ENCODE measurements around the gene RGS9. TPM values are rescaled to one million over a fixed set of nuclear protein-coding genes. Genes with fewer than 3 reads are reported as not detected.

The RGS9 gene
- total and polyA plus RNA-seq, 8 donors = 1.2 to 16.1 (median 6.7) TPM

DNA sequence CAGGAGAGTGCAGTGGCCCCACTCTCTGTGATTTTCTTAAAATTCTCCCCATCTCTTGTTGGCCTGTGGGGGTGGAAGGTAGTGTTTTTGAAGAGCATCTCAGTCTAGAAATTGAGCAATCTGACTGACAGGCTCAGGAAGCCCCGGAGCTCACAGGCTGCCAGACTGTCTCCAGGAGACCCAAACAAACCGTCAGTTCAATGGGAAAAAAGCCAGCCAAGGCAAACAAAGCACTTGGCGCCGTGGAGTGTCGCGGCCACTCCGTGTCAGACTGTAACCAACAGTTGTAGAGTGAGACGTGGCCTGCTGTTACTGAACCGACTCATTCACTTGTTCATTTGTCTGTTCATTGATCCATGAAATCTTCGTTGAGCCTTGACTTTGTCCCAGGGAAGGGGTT lies 33.7 kb downstream of the RGS9 start:
- no peak for TF ChIP-seq POLR2A (IDR thresholded peaks at IDR 0.05)
- no peak for TF ChIP-seq POLR2AphosphoS5 (IDR thresholded peaks at IDR 0.05)
- no peak for TF ChIP-seq EP300 (IDR thresholded peaks at IDR 0.05)
- TF ChIP-seq, protein P1, sequence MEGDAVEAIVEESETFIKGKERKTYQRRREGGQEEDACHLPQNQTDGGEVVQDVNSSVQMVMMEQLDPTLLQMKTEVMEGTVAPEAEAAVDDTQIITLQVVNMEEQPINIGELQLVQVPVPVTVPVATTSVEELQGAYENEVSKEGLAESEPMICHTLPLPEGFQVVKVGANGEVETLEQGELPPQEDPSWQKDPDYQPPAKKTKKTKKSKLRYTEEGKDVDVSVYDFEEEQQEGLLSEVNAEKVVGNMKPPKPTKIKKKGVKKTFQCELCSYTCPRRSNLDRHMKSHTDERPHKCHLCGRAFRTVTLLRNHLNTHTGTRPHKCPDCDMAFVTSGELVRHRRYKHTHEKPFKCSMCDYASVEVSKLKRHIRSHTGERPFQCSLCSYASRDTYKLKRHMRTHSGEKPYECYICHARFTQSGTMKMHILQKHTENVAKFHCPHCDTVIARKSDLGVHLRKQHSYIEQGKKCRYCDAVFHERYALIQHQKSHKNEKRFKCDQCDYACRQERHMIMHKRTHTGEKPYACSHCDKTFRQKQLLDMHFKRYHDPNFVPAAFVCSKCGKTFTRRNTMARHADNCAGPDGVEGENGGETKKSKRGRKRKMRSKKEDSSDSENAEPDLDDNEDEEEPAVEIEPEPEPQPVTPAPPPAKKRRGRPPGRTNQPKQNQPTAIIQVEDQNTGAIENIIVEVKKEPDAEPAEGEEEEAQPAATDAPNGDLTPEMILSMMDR (IDR thresholded peaks at IDR 0.05) = no peak
- Histone ChIP-seq H3K27me3 (no peaks in the 10 kb centered on the region), H3K36me3 (peaks cover 0 to 13% (median 3%) of the 10 kb centered on the region in 4 donors), H3K9me3 (no peaks in the 10 kb centered on the region), H3K4me1 (peaks cover 0 to 15% (median 7%) of the 10 kb centered on the region in 4 donors), H3K4me3 (no peak overlapping the region), H3K27ac (no peak overlapping the region)
- WGBS, 5 donors = 35 to 57% (median 44%) methylated on average over 10 of the region's 10 CpGs
- intact Hi-C loops (cut with DNase I; ENCODE audit: low total_unique reads) = no loop called here
- DNase-seq = peak; percentile 55 to 67

DNA sequence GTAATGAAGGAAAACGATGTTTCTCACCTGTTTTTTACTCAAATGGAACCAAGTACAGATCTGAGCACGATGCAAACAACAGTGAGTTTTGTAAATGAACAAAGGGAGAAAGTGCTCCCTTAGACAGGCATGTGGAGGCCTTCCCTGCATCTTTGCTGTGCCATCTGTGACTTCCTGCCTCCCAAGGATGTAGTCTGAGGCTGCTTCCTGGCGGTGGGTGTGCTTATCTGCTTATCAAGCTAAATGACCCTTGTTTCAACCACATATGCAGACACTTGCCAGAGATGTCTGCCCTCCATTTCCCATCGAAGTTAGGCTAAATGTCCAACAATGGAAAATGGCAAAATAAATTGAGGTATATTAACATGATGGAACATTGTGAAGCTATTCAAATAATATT lies 34.6 kb downstream of the RGS9 start:
- Histone ChIP-seq H3K9me3 (no peaks in the 10 kb centered on the region), H3K27ac (no peak overlapping the region), H3K36me3 (peaks cover 0 to 13% (median 3%) of the 10 kb centered on the region in 4 donors), H3K4me3 (no peak overlapping the region), H3K27me3 (no peaks in the 10 kb centered on the region), H3K4me1 (peaks cover 0 to 15% (median 7%) of the 10 kb centered on the region in 4 donors)
- TF ChIP-seq EP300 (IDR thresholded peaks at IDR 0.05) (no peak), POLR2A (IDR thresholded peaks at IDR 0.05) (no peak), POLR2AphosphoS5 (IDR thresholded peaks at IDR 0.05) (no peak)
- TF ChIP-seq, protein P1 (IDR thresholded peaks at IDR 0.05) = no peak
- intact Hi-C loops (cut with DNase I; ENCODE audit: low total_unique reads) = no loop called here
- DNase-seq = no peak
- WGBS, 5 donors = 63 to 74% (median 65%) methylated on average over 4 of the region's 4 CpGs

DNA sequence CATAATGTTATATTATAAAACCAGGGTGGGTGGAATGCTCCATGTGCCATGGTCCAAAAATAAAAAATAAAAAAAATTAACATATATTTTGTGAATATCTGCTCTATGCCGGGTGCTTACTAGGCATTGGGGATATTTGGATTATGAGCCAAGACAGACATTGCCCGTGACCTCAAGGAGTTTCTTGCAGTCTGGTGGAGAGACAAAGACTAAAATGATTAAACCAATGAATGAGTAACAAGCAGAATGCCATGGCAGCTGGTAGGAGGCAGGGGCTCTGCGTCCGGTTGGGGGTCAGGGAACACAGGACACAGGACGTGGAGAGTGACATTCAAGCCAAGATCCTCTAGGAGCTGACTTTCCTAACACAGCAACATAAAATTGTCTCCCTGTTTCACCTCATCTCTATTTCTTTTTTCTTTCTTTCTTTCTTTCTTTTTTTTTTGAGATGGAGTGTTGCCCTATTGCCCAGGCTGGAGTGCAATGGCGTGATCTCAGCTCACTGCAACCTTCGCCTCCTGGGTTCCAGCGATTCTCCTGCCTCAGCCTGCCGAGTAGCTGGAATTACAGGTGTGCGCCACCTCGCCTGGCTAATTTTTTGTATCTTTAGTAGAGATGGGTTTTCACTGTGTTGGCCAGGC lies 35.4 kb downstream of the RGS9 start:
- Histone ChIP-seq H3K27ac (peak overlapping the region in 2 of 5 donors; percentile 41 to 47), H3K9me3 (no peaks in the 10 kb centered on the region), H3K36me3 (peaks cover 0 to 13% (median 3%) of the 10 kb centered on the region in 4 donors), H3K4me1 (peaks cover 0 to 15% (median 7%) of the 10 kb centered on the region in 4 donors), H3K4me3 (no peak overlapping the region), H3K27me3 (no peaks in the 10 kb centered on the region)
- WGBS, 5 donors = 91 to 97% (median 93%) methylated on average over 11 of the region's 11 CpGs
- no peak for DNase-seq
- intact Hi-C loops (cut with DNase I; ENCODE audit: low total_unique reads) = no loop called here
- TF ChIP-seq POLR2AphosphoS5 (IDR thresholded peaks at IDR 0.05) (no peak), EP300 (IDR thresholded peaks at IDR 0.05) (no peak), POLR2A (IDR thresholded peaks at IDR 0.05) (no peak)
- TF ChIP-seq, protein P1 (IDR thresholded peaks at IDR 0.05) = no peak

DNA sequence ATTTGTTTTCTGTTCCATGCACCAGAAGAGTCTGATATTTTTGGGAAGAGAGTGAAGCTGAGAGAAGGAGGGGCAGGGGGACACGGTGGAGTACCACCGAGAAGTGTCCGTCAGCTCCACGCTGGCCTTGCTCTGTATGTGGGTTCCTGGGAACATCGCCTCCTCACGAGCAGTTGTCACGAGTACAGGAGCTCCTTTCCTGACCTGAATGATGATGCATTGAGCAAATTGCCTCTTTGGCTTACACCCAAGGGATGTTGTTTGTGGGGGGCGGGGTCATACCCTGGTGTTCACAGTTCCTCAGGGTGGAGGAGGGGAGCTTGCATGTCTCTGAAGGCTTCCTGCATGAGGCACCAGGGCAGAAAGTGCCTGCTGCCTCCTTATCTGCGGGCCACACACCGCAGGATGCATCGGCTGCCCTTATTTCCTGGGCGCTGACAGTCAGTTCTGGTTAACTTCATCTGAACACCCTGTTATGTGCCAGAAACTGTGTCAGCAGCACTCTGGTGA lies 36.2 kb downstream of the RGS9 start:
- DNase-seq = peak; percentile 42 to 76
- Histone ChIP-seq H3K36me3 (peaks cover 0 to 13% (median 3%) of the 10 kb centered on the region in 4 donors), H3K4me1 (peaks cover 0 to 15% (median 7%) of the 10 kb centered on the region in 4 donors), H3K9me3 (no peaks in the 10 kb centered on the region), H3K27me3 (no peaks in the 10 kb centered on the region), H3K4me3 (no peak overlapping the region), H3K27ac (peak overlapping the region in 4 of 5 donors; percentile 1 to 47 (median 36))
- intact Hi-C loops (cut with DNase I; ENCODE audit: low total_unique reads) = no loop called here
- 31 to 48% (median 44%) methylated on average over 11 to 12 of the region's 12 CpGs for WGBS, 5 donors
- TF ChIP-seq, protein P1 (IDR thresholded peaks at IDR 0.05) = no peak
- no peak for TF ChIP-seq POLR2A (IDR thresholded peaks at IDR 0.05)
- peak in 1 of 3 donors; percentile 12 for TF ChIP-seq POLR2AphosphoS5 (IDR thresholded peaks at IDR 0.05)
- no peak for TF ChIP-seq EP300 (IDR thresholded peaks at IDR 0.05)

All from stomach (tissue), 9 donors.